ENCODE data around the gene STEAP1B.
"Not testable (repeated sequence)": the region's sequence is repeated elsewhere in the genome, so short reads cannot be mapped to it uniquely, and the experiment has no call there.

Gene STEAP1B

DNA sequence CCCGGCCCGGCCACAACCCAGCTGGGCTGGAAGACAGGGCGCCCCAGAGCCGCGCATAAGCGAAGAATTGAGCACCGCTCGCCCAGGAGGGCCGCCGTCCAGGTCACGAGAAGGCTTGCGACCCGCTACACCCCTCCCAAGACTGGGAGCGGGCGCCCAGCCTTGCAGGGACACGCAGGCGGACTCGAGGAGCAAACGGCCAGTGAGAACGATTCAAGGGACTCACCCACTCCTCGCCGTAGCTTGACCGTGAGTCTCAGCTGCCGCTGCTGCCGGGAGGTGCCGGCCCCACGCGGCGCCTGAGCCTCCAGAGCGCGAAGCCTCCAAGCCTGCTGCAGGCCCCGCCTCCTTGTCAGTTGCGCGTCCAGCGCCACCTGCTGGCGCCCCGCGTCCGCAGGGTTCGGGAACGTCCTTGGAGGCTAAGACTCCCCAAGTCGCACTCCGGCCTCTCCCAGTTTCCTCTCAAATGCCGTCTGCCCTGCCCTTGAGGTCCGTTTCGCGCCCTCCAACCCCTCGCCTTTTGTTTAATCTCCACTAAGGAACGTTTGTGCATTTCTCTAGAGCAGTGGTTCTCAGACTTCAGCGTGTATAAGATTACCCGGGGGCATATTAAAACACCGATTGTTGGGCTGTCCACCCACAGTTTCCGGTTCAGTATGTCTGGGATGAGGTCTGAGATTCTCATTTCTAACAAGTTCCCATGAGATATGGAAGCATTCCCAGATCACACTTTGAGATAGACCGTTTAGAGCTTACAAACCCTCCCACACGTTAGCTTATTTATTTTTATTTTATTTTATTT, at the start of gene STEAP1B:
TSS of gene STEAP1B (minus strand) at position 301 of the 802 bp plus-strand sequence. CDS start 5,333 bp downstream, outside the sequence.
- peak; percentile 95 for DNase-seq (ENCODE audit: low read depth, low spot score)

DNA sequence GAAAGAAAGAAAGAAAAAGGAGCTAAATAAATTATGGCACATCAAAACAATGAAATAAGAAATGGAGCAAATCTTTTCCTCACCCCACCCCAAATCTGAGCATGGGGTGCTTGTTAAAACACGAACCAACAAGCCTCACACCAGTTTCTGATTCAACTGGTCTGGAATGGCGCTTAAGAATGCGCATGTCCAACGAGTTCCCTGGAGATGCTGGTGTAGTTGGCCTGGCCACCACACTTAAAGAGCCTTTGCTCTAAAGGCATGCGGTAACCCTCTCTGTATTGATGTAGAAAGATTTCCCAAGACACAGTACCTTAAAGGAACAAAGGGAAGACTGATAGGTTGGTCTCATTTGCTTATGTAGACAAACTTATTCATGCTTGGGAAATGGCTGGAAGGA, 49.1 kb upstream of the STEAP1B start:
- peak; percentile 78 for DNase-seq (ENCODE audit: low read depth, low spot score)

DNA sequence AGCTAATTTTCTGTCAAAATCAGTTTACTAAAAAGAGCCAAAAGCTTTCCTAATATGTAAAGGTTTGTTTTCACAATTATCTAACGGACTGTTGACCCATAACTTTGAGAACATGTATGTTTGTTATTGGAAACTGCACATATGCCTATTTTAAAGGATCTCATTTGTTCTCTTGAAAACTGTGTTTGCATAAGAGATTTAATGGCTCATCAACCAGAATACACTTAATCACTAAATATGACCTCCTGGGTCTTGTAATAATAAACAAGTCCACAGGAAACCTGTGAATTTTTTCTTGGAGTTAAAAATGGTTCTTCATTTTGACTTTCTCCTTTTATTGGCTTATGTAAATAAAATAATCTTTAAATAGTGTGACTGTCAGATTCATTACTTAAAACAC, 48.3 kb upstream of the STEAP1B start:
- DNase-seq (ENCODE audit: low read depth, low spot score) = no peak

DNA sequence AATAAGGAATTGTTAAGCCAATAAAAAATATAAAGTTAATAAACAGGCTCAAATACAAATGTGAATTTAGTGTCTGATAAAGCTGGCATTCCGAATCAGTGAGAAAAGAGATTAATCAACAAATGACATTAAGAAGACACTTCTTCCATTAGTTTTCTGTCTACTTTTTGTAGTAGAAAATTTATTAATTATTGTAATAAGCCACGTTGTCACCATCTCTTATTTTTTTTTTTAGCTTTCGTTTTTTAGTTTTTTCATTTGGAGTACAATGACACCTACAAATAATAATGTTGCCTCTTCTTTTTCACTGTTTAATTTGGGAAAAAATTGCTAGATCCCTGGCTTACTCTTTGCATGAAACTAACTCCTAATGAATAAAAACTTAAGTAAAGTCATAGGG, 46.8 kb upstream of the STEAP1B start:
- no peak for DNase-seq (ENCODE audit: low read depth, low spot score)

DNA sequence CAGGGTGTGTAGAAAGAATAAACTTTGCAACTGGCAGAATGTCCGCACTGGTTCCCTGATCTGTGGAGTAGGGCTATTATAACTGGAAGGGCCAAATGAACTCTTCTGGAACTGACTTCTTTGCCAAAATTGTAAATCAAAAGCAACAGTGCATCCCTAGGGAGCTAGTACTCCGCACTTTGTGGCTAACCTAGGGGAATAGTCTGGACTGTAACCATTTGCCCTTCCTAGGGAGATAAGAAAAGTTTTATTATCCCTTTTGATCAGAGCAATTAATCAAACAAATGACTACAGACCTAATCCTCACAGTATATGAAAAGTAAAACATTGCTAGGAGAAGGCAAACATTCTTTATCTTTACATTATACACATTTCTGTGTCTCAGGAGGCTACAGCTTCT, 45.5 kb upstream of the STEAP1B start:
- DNase-seq (ENCODE audit: low read depth, low spot score) = no peak

DNA sequence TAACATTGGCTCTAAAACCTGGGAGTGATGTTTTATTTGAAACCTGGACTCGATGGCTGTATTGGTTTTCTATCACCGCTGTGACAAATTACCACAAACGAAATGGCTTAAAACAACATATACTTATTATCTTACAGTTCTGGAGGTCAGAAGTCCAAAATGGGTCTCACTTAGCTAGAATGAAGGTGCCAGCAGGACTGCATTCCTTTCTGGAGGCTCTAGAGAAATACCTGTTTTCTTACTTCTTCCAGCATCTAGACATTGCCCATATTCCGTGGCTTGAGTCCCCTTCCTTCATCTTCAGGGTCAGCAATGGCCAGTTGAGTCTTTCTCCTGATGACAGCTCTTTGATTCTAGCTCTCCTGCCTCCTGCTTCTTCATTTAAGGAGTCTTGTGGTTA, 44.3 kb upstream of the STEAP1B start:
- no peak for DNase-seq (ENCODE audit: low read depth, low spot score)

DNA sequence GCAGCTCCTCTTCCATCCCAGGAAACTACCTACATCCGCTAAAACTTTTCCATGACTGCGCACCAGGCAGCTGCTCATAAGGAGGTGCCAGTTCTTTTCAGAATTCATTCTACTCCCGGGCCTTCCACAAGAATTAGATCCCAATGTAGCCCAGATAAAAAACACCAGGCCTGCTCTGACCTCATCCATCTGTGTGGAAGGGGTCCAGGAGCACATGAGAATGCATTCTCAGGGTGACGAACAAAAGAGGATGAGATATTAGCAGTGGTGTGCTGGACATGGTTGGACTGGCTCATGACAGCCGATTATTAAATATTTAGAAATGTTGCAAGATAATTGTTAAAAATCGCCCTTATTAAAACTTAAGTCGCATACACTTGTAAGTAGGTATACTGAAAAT, 43.2 kb upstream of the STEAP1B start:
- DNase-seq (ENCODE audit: low read depth, low spot score) = no peak

DNA sequence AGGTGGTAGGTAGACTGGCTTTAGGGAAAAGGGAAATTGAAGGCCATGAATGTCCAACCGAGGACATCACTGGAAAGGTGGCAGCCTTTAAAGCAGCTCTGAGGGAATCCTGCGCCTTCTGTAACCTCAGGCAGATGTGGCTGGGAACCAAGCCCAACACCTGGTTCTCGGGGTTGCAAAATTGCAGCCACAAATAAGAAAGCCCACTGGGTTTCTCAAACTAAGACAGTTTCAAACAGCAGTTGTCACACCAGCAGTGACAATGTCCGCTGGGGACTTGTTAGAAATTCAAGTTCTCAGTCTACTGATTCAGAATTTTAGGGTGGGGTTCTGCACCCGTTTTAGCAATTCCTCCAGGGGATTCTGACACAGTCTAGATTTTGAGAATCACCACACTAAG, 42.7 kb upstream of the STEAP1B start:
- DNase-seq (ENCODE audit: low read depth, low spot score) = no peak

DNA sequence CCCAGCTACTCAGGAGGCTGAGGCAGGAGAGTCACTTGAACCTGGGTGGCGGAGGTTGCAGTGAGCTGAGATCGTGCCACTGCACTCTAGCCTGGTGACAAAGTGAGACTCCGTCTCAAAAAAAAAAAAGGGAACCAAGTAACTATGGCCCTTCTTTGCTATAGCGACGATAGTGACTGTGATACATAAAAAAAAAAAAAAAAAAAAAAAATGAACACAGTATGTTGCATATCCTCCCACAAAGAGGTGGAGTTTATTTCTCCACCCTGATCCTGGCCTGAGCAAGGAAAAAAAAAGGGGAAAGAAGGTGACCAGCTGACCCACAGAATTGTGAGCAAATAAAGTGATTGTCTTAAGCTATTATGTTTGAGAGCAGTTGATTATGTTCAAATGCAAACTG, 42.3 kb upstream of the STEAP1B start:
- DNase-seq (ENCODE audit: low read depth, low spot score) = no peak

DNA sequence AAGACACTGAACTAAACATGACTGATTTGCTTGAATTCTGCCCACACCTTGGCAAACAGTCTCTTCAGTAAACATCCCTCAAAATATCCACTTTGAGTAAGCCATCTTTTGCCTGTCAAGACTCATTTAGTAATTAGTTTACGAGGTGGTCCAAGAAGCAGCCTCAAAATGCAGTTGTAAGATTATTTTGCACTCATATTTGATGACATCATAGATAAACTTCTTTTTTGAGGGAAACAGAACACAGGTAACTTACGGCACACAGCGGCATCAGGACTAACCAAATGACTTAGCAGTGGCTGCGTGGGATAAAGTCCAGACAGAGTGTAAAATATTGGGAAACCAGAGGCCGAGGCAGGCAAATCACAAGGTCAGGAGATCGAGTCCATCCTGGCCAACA, 41.8 kb upstream of the STEAP1B start:
- no peak for DNase-seq (ENCODE audit: low read depth, low spot score)

DNA sequence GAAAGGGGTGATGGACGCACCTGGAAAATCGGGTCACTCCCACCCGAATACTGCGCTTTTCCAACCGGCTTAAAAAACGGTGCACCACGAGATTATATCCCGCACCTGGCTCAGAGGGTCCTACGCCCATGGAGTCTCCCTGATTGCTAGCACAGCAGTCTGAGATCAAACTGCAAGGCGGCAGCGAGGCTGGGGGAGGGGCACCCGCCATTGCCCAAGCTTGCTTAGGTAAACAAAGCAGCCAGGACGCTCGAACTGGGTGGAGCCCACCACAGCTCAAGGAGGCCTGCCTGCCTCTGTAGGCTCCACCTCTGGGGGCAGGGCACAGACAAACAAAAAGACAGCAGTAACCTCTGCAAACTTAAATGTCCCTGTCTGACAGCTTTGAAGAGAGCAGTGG, 28.5 kb upstream of the STEAP1B start:
- DNase-seq (ENCODE audit: low read depth, low spot score) = not testable (repeated sequence)

DNA sequence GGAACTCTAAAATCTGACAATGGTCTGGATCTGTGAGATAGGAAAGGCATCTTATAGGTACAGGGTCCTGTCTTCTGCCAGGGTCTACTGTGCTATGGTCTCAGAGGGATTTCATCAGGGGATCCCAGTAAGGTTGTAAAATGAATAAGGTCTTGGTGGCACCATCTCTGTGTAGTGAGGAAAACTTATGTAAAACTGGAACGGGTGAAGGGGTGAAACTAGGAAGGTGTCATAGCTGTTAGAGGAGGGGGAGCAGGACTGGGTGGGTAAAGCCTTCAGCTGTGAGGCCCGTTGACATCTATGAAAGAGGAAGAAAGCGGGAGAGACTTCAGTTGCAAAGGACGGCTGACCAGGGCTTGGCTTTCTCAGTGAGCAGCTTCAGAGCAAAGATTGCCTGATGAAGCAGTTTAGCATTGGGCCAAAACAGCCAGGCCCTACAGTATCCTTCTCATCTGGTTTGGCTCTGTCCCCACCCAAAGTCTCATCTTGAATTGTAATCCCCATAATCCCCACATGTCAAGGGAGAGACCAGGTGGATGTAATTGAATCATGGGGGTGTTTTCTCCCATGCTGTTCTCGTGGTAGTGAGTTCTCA, 24.5 kb upstream of the STEAP1B start:
- DNase-seq (ENCODE audit: low read depth, low spot score) = not testable (repeated sequence)

DNA sequence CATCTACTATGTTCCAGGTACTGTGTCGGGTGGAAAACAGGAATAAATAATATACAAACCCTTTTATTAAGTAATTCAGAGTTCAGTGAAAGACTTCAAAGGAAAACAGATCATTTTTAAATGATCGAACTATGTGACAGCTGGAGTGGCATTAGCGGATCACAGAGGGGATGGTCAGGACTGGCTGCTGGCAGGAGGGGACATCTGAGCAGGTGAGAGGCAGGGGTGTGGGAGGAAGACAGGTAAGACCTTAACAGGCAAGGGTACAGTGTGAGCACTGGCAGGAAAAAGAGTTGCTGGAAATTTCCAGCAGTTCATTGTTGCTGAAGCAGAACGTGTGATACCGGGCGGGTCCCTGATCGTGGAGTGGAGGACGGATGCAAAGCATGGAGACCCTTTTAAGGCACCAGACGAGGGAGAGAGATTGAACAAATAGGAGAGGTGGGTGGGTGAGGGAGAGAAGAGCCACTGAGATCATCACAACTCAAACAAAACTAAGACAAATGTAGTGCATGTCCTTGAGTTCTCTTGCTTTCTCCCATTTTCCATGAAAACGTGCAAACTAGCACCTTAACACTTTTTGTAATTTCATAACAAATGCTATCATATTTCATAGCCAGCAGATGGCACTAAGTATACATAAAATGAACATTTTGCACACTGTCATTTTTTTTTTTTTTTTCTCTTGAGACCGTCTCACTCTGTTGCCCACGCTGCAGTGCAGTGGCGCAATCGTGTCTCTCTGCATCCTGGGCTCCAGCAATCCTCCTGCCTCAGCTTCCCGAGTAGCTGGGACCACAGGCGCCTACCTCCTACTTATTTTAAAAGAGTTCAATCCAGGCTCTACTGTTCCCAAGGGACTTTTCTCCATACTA, 23.7 kb upstream of the STEAP1B start:
- not testable (repeated sequence) for DNase-seq (ENCODE audit: low read depth, low spot score)

DNA sequence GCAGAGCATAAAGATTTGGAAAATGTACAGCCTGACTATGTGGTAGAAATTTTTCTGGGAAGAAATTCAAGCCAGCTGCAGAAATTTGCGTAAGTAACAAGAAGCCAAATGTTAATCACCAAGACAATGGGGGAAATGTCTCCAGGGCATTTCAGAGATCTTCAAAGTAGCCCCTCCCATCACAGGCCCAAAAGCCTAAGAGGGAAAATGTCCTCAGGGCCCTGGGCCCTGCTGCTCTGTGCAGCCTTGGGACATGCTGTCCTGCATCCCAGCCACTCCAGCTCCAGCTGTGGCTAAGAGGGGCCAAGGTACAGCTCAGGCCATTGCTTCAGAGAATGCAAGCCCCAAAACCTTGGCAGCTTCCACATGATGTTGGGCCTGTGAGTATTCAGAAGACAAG, 19.6 kb upstream of the STEAP1B start:
- DNase-seq (ENCODE audit: low read depth, low spot score) = peak; percentile 15

DNA sequence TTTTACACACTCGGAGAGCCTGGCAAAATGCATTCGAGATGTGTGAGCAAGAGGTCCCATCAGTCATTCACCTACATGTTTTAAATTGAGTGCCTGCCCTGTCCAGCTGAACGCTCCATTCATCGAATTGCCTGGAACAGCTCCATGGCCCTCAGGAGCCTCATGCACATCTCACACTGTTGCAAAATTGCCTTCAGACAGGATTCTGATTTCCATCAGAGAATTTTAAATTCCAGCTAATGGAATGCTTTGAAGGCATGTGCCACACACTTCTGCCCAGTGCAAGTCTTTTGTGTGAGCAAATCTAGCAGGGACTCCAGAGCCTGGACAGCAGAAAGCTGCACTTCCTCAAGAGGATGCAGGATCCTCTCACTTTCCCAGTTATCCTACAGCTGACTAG, 17.0 kb upstream of the STEAP1B start:
- not testable (repeated sequence) for DNase-seq (ENCODE audit: low read depth, low spot score)

DNA sequence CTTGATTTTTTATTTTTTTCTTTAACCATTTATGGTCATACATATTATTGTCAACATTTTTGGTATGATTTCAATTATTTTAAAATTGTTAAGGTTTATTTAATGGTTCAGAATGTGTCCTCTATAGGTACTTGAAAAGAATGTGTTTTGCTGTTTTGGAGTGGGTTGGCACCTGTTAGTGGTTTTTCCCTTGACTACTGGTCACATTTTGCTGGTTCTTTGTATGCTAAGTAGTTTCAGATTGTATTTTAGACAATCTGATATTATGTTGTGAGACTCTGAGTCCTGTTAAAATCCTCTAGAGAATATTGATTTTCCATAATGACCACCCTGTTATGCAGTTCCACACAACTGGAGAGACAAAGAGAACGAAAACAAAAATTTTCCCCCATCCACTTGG, 15.0 kb upstream of the STEAP1B start:
- not testable (repeated sequence) for DNase-seq (ENCODE audit: low read depth, low spot score)

DNA sequence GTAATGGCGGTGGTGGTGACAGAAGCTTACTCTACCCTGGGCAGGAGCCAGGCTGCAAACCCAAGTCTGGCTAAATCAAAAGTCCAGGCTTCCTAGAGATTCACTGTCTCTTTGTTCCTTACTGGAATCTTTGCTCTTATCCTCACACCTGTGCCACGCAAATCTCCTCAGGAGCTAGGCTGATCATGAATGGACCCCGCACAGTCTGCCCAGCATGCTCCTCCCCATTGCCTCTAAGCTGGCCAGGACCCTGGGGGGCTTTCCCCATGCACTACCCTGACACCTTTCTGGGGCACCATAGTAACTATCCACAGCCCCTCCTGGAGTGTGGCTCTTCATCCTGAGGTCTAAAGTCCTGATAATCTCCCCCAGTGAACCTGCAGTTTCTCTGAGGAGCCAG, 7.3 kb upstream of the STEAP1B start:
- DNase-seq (ENCODE audit: low read depth, low spot score) = not testable (repeated sequence)

DNA sequence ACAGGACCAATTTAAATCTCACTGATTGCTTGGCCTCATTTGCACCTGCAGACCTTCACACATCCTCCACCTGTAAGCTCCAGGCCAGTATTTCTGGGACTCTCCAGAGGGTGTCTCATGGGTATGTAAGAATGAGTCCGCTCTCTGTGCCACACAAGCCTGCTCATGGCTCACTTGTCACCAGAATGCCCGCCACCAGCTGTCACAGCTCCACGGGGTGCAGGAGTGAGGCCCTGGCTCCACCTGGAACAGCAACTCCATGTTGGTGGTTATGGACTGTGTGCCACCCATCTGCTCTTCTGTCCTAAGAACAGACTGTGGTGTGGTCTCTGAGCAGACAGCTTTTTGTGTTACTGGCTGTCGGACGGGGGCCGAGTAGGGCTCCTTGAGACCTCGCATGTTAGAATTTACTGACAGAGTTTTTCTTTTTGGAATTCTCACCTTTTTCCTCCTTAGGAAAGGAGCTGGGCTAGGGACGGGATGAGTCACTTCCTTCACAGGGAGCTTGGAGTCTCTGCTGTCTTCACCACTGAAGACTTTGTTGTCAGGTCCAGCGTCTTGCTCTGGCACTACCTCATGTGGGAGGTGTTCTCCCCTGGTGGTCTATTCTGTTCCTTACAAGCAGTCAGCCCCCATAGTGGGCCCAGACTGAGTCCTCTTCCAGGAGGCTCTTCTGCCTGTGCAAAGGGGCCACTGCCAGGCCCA, 6.5 kb upstream of the STEAP1B start:
- not testable (repeated sequence) for DNase-seq (ENCODE audit: low read depth, low spot score)

DNA sequence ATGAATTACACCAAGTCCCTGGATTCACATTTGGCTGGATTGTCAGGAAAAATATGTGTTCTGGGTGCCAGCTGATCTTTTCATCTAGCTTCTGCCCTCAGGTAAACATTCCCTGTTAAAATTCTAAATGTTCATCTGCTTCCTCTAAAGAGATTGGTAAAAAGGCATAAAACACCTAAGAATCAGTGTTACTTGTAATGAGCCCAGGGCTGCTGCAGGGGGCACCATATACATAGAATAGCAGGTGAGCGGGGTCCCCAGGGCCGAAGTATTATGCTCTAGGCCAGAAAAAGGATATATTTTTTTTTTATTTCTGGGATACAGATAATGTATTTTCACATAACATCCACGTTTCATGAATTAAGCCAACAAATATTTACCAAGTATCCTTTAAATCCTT, 4.5 kb upstream of the STEAP1B start:
- not testable (repeated sequence) for DNase-seq (ENCODE audit: low read depth, low spot score)

DNA sequence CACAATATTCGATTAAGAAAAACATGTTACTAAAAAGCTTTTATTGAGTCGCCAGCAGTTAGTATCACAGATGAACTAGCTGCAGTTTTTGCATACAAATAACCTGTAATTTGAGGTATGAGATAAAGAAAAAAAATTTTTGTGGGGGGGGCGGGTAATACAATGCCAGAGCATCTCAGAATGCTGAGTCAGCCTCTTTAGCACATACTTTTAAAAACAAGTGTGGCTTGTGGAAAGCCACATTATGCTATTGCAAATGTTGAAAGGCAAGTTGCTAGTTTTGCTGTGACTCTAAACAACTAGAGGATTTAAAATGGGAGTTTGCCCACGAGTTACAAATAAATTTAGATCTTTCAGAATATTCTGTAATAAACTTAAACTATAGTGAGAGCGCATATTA, 2.1 kb upstream of the STEAP1B start:
- not testable (repeated sequence) for DNase-seq (ENCODE audit: low read depth, low spot score)

DNA sequence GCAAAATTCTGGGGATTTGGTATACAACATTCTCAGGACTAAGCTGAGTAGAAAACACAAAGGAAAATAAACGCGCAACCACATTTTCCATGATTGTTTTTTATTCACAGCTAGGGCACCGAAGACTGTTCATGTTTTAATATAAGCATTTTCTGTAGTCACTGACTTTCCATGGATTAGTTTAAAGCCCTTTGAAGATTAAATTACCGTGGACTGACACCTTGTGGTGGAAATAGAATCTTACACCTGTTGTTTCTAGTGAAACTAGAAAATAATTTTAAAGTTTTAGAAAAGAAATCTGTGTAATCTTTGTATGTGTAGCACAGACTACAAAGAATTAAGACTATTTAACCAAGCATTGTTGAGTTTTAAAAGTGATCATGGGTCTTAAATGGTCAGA, 1.3 kb upstream of the STEAP1B start:
- DNase-seq (ENCODE audit: low read depth, low spot score) = not testable (repeated sequence)

DNA sequence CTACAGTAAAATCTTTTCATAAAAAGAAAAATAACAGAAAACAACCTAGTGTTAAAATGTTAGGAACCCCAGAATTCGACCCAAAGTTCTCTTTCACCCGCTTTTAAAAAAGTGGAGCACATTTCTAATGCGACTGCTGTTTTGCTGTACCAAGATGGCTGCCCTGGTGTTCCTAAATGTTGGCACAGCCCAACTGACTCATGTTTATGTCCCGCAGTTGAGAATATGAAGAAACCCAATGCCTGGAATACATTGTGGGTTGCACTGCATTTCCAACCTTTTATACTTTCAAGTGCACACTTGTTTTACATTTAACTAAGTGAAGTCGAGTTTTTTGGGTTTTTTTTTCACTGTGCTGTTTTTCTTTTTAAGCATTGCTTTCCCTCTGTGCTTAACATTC, 944 bp downstream of the STEAP1B start:
- DNase-seq (ENCODE audit: low read depth, low spot score) = no peak
